Renal cortex interstitium (tissue), 11 donors: ENCODE results near the gene GTPBP2. TPM values are rescaled to one million over a fixed set of nuclear protein-coding genes. Genes with fewer than 3 reads are reported as not detected.
"Not testable (repeated sequence)": the region's sequence is repeated elsewhere in the genome, so short reads cannot be mapped to it uniquely, and the experiment has no call there.

Experiments
- DNase-seq, 11 donors: peaks; one replicate each; pipeline ENCODE4 v3.0.0-alpha.2; 2013; ENCODE audit warnings: low read depth in 9 of 11, low spot score in 4 of 11; ENCODE audit errors: extremely low read depth in 1 of 11
- polyA plus RNA-seq, 3 donors: library from polyadenylated mRNA; unstranded; fragments of 120-200 nt; gene quantifications; one replicate each; pipeline ENCODE4 v1.2.1, GENCODE V29; 2013; ENCODE audit not compliant: insufficient read length in 3 of 3

GTPBP2 gene
- polyA plus RNA-seq, 3 donors: 50.0 to 62.0 (median 51.9) TPM

GRCh38 chr6:43608310-43608763 is 20.7 kb downstream of the GTPBP2 start:
- peak in 10 of 11 donors; percentile 40 to 77 (median 62) for DNase-seq

GRCh38 chr6:43606019-43606418 is 23.0 kb downstream of the GTPBP2 start:
- no peak for DNase-seq

- DNase-seq: no peak
Observed at GRCh38 chr6:43604174-43604573, 24.9 kb downstream of the GTPBP2 start.

GRCh38 chr6:43600595-43600994 is 28.5 kb downstream of the GTPBP2 start:
- no peak for DNase-seq

GRCh38 chr6:43593938-43594337 is 35.1 kb downstream of the GTPBP2 start:
- no peak for DNase-seq

- DNase-seq: not testable (repeated sequence)
Observed at GRCh38 chr6:43589564-43589963, 39.5 kb downstream of the GTPBP2 start.

GRCh38 chr6:43588194-43588593 is 40.9 kb downstream of the GTPBP2 start:
- DNase-seq: no peak

GRCh38 chr6:43584892-43585570 is 44.0 kb downstream of the GTPBP2 start:
- DNase-seq: no peak

- no peak for DNase-seq
Observed at GRCh38 chr6:43582911-43583310, 46.2 kb downstream of the GTPBP2 start.

- DNase-seq: no peak
Observed at GRCh38 chr6:43579171-43579570, 49.9 kb downstream of the GTPBP2 start.

- no peak for DNase-seq
Observed at GRCh38 chr6:43578748-43579147, 50.3 kb downstream of the GTPBP2 start.

- peak; percentile 71 to 89 (median 85) for DNase-seq
Observed at GRCh38 chr6:43575772-43576551, 53.1 kb downstream of the GTPBP2 start, which contains the start of the genes POLH and XPO5. Gene POLH, plus strand, starts transcription at chr6:43576185. Its CDS starts 6,135 bp downstream, at chr6:43582320. Gene XPO5, minus strand, starts transcription at chr6:43576038. Its CDS starts 174 bp downstream, at chr6:43575864.

- DNase-seq: peak in 5 of 11 donors; percentile 4 to 41 (median 29)
Observed at GRCh38 chr6:43575105-43575771, 53.8 kb downstream of the GTPBP2 start.

GRCh38 chr6:43572015-43572414 is 57.0 kb downstream of the GTPBP2 start:
- DNase-seq: no peak

GRCh38 chr6:43570876-43571441 is 58.1 kb downstream of the GTPBP2 start:
- DNase-seq: no peak
